HepG2 (cell line): Measurements from ENCODE around the gene SCUBE1.

ENCODE experiments used
- AKAP8 ChIP-seq: sonication (generic); formaldehyde crosslinking; IDR thresholded peaks from 2 replicates; pipeline ENCODE4 v1.5.1; 2020; ENCODE audit warnings: mild to moderate bottlenecking, missing genetic modification reagents
- FOSL1 ChIP-seq: sonication (generic); formaldehyde crosslinking; IDR thresholded peaks from 2 replicates; pipeline ENCODE4 v1.9.0; 2021; ENCODE audit warnings: missing genetic modification reagents, borderline replicate concordance
- FOXA1 ChIP-seq, 2 experiments: fragments of 450-650 bp in 1 of 2; sonication (generic) in 1 of 2; formaldehyde crosslinking in 1 of 2; IDR thresholded peaks; 2 replicates each; pipeline versions ENCODE4 v1.4.0 to v1.6.1; 2016 to 2020; ENCODE audit warnings: missing genetic modification reagents in 1 of 2
- KLF16 ChIP-seq, 2 experiments: sonication (generic) in 1 of 2; formaldehyde crosslinking in 1 of 2; IDR thresholded peaks; 2 replicates each; pipeline versions ENCODE4 v1.6.1 to v1.8.0; 2016 to 2023; ENCODE audit warnings: missing genetic modification reagents in 2 of 2, missing compliant biosample characterization in 1 of 2
- MXI1 ChIP-seq: IDR thresholded peaks from 3 replicates; pipeline ENCODE4 v1.6.1; 2012; ENCODE audit warnings: low read depth, low read length, inconsistent platforms, borderline replicate concordance
- NCOA1 ChIP-seq: sonication (generic); formaldehyde crosslinking; IDR thresholded peaks from 2 replicates; pipeline ENCODE4 v1.9.0; 2021; ENCODE audit warnings: missing genetic modification reagents
- TAF15 ChIP-seq: fragments of 200-400 bp; formaldehyde crosslinking; IDR thresholded peaks from one replicate; pipeline ENCODE4 v1.6.1; 2018; ENCODE audit warnings: mild to moderate bottlenecking, low read depth, low read length; ENCODE audit not compliant: poor library complexity, severe bottlenecking
- ZNF564 ChIP-seq: sonication (generic); formaldehyde crosslinking; IDR thresholded peaks from 2 replicates; pipeline ENCODE4 v1.8.1; 2023; ENCODE audit warnings: mild to moderate bottlenecking, missing genetic modification reagents
- TF ChIP-seq, protein P1 (sequence below): sonication (generic); formaldehyde crosslinking; IDR thresholded peaks from 2 replicates; pipeline ENCODE4 v1.8.1; 2023; ENCODE audit warnings: mild to moderate bottlenecking, inconsistent platforms, moderate library complexity, missing genetic modification reagents, borderline replicate concordance
- TF ChIP-seq, protein P2 (sequence below): sonication (generic); formaldehyde crosslinking; IDR thresholded peaks from 2 replicates; pipeline ENCODE4 v1.5.0; 2020; ENCODE audit warnings: mild to moderate bottlenecking, missing genetic modification reagents, borderline replicate concordance
- TF ChIP-seq, protein P3 (sequence below): IDR thresholded peaks from 2 replicates; pipeline ENCODE4 v1.6.1; 2016; ENCODE audit warnings: low read depth
- TF ChIP-seq, protein P4 (sequence below): sonication (generic); formaldehyde crosslinking; IDR thresholded peaks from 2 replicates; pipeline ENCODE4 v1.5.0; 2020; ENCODE audit warnings: mild to moderate bottlenecking, missing genetic modification reagents
- TF ChIP-seq, protein P5 (sequence below), 2 experiments: sonication (generic) in 1 of 2; formaldehyde crosslinking in 1 of 2; IDR thresholded peaks; 2 replicates each; pipeline versions ENCODE4 v1.4.0 to v1.6.1; 2018 to 2020; ENCODE audit warnings: missing genetic modification reagents in 2 of 2, borderline replicate concordance in 1 of 2, low read depth in 1 of 2, mild to moderate bottlenecking in 1 of 2, missing biosample characterization in 1 of 2

DNA sequence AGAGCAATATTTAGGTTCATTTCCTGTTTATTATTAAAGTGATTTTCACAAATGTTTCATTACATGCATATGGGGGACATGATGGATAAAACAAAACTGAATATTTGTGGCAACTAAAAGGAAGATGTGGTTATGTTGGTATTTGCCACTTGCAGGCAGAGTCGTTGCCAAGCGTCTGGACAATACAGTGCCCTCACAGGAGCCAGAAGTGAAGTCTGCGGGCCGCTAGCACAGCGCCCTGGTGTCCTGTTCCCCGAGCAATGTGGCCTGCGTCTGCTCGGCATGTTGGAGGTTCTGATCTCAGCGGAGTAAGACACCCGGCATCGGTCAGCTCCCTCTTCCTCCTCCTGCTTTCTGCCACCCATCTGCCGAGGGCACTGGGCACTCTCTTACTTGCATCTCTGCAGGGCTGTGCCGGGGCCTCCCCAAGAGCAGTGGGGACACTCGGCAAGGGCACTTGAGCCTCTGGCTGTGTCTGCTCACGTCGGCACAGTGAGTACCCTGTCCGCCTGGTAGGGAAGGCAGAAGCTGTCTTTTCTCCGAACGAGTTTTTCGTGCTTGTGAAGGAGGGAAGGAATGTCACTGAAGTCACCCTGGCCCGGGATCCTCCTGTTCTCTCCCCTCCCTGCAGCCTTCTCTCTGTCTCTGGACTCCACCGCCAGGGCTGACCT lies 145.8 kb downstream of the SCUBE1 start:
- TF ChIP-seq, protein P1, sequence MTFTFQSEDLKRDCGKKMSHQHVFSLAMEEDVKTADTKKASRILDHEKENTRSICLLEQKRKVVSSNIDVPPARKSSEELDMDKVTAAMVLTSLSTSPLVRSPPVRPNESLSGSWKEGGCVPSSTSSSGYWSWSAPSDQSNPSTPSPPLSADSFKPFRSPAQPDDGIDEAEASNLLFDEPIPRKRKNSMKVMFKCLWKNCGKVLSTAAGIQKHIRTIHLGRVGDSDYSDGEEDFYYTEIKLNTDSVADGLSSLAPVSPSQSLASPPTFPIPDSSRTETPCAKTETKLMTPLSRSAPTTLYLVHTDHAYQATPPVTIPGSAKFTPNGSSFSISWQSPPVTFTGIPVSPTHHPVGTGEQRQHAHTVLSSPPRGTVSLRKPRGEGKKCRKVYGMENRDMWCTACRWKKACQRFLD: no peak
- no peak for TF ChIP-seq MXI1
- TF ChIP-seq TAF15: no peak
- TF ChIP-seq AKAP8 (CRISPR knock-in tag): no peak
- TF ChIP-seq, protein P2, sequence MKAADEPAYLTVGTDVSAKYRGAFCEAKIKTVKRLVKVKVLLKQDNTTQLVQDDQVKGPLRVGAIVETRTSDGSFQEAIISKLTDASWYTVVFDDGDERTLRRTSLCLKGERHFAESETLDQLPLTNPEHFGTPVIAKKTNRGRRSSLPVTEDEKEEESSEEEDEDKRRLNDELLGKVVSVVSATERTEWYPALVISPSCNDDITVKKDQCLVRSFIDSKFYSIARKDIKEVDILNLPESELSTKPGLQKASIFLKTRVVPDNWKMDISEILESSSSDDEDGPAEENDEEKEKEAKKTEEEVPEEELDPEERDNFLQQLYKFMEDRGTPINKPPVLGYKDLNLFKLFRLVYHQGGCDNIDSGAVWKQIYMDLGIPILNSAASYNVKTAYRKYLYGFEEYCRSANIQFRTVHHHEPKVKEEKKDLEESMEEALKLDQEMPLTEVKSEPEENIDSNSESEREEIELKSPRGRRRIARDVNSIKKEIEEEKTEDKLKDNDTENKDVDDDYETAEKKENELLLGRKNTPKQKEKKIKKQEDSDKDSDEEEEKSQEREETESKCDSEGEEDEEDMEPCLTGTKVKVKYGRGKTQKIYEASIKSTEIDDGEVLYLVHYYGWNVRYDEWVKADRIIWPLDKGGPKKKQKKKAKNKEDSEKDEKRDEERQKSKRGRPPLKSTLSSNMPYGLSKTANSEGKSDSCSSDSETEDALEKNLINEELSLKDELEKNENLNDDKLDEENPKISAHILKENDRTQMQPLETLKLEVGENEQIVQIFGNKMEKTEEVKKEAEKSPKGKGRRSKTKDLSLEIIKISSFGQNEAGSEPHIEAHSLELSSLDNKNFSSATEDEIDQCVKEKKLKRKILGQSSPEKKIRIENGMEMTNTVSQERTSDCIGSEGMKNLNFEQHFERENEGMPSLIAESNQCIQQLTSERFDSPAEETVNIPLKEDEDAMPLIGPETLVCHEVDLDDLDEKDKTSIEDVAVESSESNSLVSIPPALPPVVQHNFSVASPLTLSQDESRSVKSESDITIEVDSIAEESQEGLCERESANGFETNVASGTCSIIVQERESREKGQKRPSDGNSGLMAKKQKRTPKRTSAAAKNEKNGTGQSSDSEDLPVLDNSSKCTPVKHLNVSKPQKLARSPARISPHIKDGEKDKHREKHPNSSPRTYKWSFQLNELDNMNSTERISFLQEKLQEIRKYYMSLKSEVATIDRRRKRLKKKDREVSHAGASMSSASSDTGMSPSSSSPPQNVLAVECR (CRISPR knock-in tag): no peak
- TF ChIP-seq KLF16 (CRISPR knock-in tag; IDR thresholded peaks at IDR 0.05): no peak
- no peak for TF ChIP-seq NCOA1 (CRISPR knock-in tag)
- TF ChIP-seq FOXA1 (IDR thresholded peaks at IDR 0.05): no peak
- no peak for TF ChIP-seq FOXA1 (CRISPR knock-in tag; IDR thresholded peaks at IDR 0.05)
- no peak for TF ChIP-seq FOSL1 (CRISPR knock-in tag)
- TF ChIP-seq ZNF564 (CRISPR knock-in tag): no peak
- TF ChIP-seq, protein P3, sequence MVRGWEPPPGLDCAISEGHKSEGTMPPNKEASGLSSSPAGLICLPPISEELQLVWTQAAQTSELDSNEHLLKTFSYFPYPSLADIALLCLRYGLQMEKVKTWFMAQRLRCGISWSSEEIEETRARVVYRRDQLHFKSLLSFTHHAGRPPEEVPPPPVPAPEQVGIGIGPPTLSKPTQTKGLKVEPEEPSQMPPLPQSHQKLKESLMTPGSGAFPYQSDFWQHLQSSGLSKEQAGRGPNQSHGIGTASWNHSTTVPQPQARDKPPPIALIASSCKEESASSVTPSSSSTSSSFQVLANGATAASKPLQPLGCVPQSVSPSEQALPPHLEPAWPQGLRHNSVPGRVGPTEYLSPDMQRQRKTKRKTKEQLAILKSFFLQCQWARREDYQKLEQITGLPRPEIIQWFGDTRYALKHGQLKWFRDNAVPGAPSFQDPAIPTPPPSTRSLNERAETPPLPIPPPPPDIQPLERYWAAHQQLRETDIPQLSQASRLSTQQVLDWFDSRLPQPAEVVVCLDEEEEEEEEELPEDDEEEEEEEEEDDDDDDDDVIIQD (CRISPR knock-in tag): no peak
- TF ChIP-seq, protein P4, sequence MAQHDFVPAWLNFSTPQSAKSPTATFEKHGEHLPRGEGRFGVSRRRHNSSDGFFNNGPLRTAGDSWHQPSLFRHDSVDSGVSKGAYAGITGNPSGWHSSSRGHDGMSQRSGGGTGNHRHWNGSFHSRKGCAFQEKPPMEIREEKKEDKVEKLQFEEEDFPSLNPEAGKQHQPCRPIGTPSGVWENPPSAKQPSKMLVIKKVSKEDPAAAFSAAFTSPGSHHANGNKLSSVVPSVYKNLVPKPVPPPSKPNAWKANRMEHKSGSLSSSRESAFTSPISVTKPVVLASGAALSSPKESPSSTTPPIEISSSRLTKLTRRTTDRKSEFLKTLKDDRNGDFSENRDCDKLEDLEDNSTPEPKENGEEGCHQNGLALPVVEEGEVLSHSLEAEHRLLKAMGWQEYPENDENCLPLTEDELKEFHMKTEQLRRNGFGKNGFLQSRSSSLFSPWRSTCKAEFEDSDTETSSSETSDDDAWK: no peak
- TF ChIP-seq, protein P5, sequence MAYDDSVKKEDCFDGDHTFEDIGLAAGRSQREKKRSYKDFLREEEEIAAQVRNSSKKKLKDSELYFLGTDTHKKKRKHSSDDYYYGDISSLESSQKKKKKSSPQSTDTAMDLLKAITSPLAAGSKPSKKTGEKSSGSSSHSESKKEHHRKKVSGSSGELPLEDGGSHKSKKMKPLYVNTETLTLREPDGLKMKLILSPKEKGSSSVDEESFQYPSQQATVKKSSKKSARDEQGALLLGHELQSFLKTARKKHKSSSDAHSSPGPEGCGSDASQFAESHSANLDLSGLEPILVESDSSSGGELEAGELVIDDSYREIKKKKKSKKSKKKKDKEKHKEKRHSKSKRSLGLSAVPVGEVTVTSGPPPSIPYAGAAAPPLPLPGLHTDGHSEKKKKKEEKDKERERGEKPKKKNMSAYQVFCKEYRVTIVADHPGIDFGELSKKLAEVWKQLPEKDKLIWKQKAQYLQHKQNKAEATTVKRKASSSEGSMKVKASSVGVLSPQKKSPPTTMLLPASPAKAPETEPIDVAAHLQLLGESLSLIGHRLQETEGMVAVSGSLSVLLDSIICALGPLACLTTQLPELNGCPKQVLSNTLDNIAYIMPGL (CRISPR knock-in tag; IDR thresholded peaks at IDR 0.05; ENCODE audit: borderline replicate concordance in 1 of 2, low read depth in 1 of 2): no peak
